Activated CD8-positive, alpha-beta memory T cell treated with anti-CD3 and anti-CD28 coated beads for 48 hours (primary cell): ENCODE data around the gene ZFYVE28.
A peak's percentile ranks its signal among the peaks of the same experiment; 100 is the strongest.

ENCODE experiments used
- DNase-seq, 3 experiments: peaks; one replicate each; pipeline ENCODE4 v3.0.0-alpha.2; 2020; ENCODE audit warnings: low read depth in 2 of 3, low spot score in 2 of 3

ZFYVE28 gene

DNA sequence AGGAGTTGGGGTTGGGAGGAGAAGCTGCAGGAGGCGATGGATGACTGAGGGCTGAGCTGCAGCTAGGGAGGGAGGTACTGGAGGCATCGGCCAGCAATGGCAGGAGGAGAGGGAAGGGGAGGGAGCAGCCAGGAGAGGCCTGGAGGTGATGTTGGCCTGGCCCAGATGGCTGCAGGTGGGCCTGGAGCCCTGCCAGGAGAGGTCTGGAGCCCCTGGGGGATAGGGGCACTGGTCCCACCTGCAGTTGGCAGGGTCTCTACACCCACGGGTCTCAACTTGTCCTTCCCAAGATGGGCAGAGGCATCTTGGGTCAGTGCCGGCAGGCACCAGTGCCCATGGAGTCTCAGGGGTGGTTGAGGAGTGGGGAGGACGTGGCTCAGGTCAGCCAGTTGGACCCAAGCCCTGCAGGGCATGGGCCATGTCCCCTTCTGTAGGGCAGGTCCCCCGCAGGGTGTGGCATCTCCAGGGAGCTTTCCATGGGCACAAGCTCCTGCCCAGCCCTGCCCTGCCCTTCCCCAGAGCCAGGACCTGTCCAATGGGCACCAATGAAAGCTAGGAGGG, 153.9 kb downstream of the ZFYVE28 start:
- no peak for DNase-seq

DNA sequence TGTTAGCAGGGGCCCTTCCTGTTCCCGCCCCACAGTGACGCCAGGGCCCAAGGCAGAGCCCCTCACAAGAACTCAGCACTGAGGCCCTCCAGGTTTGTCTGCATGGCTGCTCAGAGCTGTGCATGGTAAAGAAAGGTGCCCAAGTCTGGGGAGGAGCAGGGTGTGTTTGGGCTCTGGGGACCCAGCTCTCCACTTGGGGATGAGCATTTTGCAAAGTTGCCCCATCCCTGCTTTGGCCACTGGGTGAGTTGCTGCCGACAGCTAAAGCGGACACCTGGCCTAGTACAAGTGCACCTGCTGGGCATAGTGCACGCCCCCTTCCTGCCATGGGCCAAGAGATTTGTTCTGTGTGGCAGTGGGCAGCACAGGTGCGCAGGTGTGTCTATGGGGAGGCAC, 154.5 kb downstream of the ZFYVE28 start:
- no peak for DNase-seq

DNA sequence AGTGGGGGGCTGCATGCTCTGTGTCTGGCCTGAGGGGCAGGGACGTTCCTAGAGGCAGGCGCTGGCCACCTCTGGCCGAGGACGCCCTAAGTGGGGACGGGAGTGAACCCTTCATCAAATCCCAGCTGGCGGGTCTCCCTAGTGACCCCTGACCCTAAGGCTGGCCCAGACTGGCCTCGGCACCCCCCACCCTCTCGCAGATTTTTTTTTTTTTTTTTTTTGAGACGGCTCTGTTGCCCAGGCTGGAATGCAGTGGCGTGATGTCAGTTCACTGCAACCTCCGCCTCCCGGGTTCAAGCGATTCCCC, 155.5 kb downstream of the ZFYVE28 start:
- DNase-seq, result no peak

DNA sequence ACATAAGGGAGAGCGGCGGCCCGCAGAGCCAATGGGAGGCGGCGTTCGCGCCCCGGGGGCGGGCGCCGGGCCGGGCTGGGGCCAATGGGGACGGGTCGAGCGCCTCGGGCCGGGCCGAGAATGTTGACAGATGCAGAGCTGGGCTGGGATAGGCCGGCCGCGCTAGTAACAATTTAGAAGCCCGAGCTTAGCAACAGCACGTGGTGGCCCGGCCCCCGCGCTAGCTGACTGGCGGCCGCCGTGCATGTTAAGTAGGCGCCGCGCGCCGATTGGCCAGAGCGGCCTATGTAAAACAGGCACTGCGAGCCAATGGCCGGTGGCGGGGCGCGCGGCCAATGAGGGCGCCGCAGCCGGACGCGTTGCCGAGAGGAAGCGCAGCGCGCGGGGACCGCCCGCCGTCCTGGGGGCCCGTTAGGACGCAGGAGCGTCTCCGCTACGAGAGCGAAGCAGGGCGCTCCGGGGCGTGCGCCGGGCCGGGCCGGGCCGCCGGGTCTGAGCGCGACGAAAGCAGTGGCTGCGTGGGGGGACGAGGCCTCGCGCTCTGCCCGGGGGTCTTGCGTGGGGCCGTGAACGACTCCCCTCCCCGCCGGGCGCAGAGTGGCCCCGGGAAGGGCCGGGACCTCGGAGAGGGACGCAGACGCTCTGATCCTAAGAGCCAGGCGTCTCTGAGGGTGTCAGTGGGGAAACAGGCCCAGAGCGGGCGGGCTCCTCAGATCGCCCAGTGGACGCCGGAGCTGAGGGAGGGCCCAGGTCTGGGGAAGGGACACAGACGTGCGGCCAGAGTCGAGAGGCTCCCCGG, 156.1 kb downstream of the ZFYVE28 start:
- DNase-seq, result peak; percentile 89 to 95 (median 93)

- no peak for DNase-seq
These were observed 156.6 kb downstream of the ZFYVE28 start, which contains the start of gene MXD4 for GRCh38 chr4:2261853-2262144. Gene MXD4 (minus strand): TSS chr4:2262109. CDS start chr4:2261980, 129 bp downstream.

- DNase-seq, result peak; percentile 18 to 35 (median 23)
These were observed 157.2 kb downstream of the ZFYVE28 start for GRCh38 chr4:2261110-2261852.

GRCh38 chr4:2260344-2261109, 157.9 kb downstream of the ZFYVE28 start:
- DNase-seq, result no peak

GRCh38 chr4:2259541-2260343, 158.7 kb downstream of the ZFYVE28 start:
- DNase-seq, result no peak

DNA sequence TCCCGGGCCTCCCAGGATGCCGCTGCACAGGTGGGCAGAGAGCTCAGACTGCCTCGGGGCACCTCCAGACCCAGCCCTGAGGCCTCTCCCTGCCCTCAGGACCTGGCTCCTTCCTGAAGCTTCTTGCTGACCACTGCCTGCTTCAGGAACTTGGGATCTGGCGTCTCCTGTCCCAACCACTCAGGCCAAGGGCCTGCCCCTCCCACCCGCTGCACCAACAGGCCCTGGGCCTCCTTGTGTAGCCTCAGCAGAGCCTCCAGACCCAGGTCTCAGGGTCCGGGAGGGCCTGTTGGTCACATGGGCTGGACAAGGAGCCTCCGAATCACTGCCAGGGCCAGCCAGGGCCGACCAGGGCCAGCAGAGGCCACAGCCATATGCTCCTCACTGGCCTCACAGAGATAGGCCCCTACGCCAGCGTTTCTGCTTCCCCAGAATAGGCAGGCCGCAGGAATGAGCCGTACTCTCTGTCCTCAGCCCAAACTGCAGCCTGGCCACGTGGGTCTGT, 159.4 kb downstream of the ZFYVE28 start:
- DNase-seq, result no peak

DNA sequence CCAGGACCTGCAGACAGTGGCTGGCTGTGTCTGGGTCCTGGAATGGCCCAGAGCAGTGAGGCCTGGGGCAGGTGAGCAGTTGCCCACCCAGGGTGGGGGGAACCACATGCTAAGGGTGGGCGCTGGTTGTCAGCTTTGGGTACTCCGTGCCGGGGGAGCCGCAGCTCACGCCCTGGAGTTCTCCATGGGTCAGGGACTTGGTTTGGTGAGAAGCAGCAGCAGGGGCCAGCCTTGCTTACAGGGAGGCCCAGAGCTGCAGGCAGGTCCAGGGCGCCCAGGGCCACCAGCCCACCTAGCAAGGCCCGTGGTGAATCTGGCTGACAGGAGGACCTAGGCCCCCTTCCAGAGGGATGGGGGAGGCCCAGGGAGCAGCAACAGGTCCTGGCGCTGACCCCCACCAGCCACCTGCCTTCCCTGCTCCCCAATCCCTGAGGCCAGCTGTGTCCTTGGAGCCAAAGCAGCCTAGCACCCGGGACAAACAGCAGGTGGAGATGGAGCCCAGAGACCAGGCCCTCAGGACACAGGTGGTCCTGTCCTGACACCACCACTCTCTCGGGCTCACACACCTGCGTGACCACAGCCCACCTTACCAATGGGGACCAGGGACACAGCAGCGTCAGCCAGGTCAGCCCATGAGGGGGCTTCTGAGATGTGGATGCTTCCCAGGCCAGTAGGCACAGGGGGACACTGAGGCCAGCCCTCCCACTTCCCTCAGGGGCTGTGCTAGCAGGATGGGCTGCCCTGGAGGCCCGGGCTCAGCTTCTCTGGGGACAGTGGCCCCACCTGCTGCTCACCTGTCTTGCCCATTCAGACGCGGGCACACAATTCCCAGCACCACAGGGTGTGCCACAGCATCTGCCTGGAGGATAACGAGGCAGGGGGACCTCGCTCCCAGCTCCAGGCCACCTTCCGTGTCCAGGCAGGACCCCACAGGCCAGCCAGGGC, 160.1 kb downstream of the ZFYVE28 start:
- DNase-seq, result no peak

DNA sequence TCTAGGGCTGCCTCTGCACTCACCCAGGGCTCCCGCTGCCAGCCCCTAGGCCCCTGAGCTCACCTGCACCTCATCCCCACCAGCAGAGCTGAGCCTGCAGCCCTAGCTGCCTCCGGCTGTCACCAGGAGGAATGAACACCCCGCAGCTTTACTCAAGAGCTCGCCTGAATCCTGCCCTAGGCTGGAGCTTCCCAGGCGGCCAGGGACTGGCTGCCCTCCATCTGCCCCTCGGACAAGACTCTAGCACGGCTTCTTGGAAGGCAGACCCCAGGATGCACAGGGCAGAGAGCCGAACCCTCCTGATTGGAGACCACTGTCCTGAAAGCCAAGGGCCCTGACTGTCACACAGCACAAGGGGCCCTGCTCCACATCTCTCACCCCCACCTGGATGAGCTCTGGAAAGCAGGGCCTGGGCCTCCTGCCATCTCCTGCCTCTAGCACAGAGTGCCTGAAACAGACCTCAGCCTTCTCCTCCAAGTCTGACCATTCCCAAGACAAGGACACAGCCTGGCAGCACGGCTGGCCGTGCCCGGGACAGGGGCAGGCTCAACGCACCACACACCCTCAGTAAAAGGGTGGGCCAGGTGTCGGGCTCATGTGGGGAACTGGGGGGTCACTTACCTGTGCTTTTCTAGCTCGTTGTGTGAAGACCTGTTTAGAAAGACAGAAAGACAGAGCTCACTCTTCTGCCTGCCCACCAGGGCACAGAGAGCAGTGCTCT, 160.9 kb downstream of the ZFYVE28 start:
- DNase-seq, result no peak

DNA sequence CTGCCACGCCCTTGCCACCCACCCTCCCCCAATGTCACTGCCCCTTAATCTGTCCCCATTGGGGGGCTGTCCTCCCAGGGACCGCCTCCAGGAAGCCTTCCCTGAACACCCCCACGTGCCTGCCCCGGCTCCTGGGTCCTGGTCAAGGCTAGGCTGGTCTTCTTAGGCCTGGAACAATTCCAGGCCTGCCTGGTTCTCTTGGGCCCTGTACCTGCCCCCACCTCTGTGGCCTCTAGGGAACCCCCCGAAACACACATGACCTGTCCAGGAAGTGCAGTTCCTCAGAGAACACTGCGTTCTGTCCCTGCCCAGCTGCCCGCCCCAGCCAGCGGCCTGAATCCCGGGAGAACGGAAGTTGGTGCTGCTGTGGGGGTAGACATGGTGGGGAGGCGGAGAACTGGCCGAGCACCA, 161.7 kb downstream of the ZFYVE28 start:
- no peak for DNase-seq

GRCh38 chr4:2256156-2256731, 162.2 kb downstream of the ZFYVE28 start:
- DNase-seq, result no peak

- no peak for DNase-seq
These were observed 162.8 kb downstream of the ZFYVE28 start for GRCh38 chr4:2255501-2256155.

DNA sequence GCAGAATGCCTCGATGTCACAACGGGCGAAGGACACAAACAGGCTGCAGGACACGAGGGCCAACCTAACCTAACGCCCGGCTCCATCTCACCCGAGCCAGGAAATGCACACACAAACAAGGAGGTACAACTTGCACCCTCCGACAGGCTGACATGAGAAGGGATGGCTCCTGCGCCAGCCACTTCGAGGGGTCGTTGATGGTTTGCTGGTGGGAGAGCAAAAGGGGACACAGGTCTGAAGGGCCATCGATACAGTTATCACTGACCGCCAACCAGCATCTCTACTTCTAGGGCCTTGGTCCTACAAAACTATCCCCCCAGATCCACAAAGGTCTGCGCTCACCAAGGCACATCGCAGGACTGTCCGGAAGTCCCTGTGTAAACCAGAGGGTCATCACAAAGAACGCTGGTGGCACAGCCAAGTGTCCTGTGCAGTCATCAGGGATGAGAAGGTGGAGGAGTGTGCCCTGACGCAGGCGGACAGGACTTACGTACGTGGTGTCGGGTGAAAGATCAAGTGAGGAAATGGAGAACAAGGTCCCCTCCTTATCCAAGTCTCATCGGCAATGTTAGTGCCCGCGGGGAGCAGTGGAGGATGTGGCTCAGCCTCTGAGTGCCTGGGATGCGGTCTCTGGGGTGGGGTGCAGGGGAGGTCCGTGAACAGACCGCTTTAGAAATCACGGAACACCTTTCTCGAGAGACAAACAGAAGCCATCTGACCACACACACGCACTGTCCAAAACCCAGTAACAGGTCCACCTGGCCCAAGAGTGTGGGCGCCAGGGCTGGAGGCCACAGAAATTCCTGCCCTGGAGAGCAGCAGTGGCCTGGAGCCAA, 163.6 kb downstream of the ZFYVE28 start:
- DNase-seq, result no peak

- DNase-seq, result no peak
These were observed 165.0 kb downstream of the ZFYVE28 start for GRCh38 chr4:2253160-2254084.
